Stimulated activated CD4-positive, alpha-beta T cell treated with anti-CD3 and anti-CD28 coated beads, Interleukin-1b, Interleukin-23, amount 100 ng/mL, for 48 hours (primary cell): ENCODE data around the gene ORC4.
"Not testable (repeated sequence)": the region's sequence is repeated elsewhere in the genome, so short reads cannot be mapped to it uniquely, and the experiment has no call there.

Experiments
- DNase-seq: peaks from one replicate; pipeline ENCODE4 v3.0.0-alpha.2; 2020

Gene ORC4

DNA sequence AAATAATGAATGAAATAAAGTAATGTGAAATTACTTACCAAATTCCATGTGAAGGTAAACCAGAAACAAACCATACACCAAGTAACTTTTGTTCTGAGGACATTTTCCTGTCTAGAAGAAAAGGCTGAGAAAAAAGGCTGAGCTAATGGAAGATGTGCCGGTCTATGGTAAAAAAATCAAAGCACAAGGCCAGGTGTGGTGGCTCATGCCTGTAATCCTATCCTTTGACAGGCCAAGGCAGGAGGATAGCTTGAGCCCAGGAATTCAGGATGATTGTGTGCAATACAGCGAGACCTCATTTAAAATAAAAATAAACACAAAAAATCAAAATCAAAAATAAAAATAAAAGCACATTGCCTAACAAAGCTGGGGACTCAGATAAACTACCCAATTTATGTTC lies 6.7 kb downstream of the ORC4 start:
- DNase-seq: no peak

DNA sequence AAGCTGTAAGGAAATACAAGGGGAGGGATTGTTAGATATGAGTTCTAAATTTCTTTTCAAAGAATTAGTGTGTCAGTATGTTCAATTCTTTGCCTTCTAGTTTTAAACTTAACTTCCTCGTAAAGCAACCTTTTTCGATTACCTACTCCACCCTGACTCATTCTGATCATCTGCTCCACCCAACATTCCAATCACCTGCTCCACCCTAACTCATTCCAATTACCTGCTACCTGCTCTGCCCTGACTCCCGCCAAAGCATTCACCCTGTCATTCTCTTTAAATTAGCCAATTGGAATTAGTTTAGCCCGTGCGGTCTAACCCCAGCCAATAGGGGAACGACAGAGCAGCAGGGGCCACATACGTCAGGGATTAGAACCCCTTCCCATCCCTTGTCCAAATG lies 12.1 kb downstream of the ORC4 start:
- DNase-seq: not testable (repeated sequence)

DNA sequence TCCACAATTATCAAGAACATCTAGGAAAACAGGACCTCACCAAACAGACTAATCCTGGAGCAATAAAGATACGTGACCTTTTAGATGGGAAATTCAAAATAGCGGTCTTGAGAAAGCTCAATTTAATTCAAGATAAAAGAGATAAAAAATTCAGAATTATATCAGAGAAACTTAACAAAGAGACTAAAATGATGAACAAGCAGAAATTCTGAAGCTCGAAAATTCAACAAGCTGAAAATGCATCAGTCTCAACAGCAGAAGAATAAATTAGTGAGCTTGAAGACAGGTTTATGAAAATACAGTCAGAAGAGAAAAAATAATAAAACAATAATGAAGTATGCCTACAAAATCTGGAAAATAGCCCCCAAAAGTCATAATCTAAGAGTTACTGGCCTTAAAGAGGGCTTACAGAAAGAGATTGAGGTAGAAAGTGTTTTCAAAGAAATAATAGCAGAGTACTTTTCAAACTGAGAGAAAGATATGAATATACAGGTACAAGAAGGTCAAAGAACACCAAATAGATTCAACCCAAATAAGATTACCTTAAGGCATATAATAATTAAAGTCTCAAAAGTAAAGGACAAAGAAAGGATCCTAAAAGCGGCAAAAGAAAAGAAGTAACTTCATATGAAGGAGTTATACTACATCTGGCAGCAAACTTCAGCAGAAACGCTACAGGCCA lies 13.2 kb downstream of the ORC4 start:
- no peak for DNase-seq

DNA sequence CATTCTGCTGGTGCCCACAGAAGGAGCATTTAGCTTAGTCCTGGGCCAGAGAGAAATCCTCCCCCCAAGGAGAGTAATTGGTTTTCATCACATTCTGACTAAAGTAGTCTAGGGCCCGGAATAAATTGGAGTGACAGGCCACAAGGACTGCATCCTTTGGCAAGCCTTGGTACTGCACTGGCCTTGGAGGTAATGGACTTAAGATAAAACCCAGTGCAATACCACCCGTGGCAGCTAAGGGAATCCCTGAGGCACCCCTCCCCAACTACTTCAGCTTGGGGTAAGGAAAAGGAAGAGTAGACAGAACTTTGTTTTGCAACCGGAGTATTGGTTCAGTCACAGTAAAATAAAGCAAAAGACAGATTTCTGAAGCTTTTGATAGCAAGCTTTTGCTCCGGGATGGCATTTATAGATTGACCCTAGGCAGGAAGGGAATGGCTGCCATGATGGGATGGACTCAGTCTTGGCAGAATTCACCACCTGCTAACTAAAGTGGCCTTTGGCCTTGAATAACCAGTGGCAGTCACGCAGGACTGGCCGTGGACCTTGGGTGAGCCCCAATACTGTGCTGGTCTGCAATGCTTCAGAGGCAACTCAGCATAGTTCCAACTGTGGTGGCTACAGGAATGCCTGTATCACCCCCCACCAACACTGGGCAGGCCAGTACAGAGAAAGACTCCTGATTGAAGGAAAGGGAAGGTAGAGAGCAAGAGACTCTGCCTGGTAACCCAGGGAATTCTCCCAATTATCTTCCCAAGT lies 14.1 kb downstream of the ORC4 start:
- no peak for DNase-seq

DNA sequence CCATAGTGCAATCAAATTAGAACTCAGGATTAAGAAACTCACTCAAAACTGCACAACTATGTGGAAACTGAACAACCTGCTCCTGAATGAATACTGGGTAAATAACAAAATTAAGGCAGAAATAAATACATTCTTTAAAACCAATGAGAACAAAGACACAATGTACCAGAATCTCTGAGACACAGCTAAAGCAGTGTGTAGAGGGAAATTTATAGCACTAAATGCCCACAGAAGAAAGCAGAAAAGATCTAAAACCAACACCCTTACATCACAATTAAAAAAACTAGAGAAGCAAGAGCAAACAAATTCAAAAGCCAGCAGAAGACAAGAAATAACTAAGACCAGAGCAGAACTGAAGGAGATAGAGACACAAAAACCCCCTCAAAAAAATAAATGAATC lies 18.1 kb downstream of the ORC4 start:
- not testable (repeated sequence) for DNase-seq

DNA sequence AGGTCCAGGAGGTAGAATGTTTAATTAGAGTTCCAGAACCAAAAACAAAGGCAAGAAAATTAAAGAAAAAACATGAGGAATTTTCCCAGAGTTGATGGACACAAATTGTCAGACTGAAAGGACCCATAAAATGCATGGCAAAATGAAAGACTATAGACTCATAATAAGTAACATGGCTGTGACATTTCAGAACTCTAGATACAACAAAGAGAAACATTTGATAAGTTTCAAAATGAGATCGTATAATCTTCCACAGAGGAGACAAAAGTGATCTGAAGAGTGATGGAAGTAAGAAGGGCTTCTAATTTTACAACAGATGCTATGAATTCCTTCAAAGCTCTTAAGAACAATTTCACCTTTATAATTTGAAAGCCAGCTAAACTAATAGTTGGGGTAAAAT lies 20.4 kb downstream of the ORC4 start:
- DNase-seq: no peak

DNA sequence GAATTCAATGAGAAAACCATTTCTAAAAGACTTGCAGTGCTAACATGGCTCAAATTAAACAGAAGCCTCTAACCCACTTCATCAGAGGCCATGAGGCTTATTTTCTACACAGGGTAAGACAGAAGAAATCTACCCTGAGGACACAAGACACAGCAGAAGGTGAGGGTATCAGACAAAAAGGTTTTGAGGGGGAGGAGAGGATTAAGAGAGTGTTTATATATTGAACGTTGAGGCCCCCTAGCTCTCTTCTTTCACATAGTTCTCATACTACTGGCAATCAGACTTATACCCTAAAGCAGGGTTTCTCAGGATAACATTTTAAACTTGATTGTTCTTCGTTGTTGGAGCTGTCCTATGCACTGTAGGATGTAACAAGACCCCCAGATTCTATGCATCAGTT lies 21.4 kb downstream of the ORC4 start:
- DNase-seq: no peak

DNA sequence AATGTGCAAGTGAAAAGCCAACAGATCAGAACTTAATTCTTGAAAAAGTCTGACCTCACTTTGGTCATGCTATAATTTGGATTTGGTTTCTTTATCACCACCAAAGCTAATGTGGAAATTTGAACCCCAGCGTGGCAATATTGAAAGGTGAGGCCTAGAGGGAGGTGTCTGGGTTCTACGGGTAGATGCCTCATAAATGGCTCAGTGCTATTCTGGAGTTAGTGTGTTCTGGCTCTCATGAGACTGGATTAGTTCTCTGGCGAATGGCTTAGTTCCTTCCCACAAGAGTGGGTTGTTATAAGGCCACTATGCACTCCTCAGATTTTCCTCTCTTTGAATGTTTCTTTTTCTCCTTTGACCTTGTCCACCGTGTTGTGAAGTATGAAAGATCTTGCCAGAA lies 22.3 kb downstream of the ORC4 start:
- DNase-seq: no peak

DNA sequence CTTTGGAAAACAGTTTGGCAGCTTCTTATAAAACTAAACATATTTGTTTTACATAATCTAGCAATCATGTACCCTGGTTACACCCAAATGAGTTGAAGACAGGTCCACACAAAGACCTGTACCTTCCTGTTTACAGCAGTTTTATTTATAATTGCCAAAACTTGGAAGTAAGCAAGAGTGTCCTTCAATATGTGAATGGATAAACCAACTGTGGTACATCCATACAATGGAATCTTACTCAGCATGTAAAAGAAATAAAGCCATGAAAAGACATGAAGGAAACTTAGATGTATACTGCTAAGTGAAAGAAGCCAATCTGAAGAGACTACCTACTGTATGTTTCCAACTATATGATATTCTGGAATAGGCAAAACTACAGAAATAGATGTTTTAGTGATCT lies 23.7 kb downstream of the ORC4 start:
- DNase-seq: no peak

DNA sequence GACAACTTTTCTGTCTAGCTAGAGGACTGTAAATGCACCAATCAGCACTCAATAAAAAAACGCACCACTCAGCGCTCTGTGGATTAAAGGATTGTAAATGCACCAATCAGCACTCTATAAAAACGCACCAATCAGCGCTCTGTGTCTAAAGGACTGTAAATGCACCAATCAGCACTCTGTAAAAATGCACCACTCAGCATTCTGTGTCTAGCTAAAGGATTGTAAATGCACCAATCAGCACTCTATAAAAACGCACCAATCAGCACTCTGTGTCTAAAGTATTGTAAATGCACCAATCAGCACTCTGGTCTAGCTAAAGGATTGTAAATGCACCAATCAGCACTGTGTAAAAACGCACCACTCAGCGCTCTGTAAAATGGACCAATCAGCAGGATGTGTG lies 25.6 kb downstream of the ORC4 start:
- not testable (repeated sequence) for DNase-seq

DNA sequence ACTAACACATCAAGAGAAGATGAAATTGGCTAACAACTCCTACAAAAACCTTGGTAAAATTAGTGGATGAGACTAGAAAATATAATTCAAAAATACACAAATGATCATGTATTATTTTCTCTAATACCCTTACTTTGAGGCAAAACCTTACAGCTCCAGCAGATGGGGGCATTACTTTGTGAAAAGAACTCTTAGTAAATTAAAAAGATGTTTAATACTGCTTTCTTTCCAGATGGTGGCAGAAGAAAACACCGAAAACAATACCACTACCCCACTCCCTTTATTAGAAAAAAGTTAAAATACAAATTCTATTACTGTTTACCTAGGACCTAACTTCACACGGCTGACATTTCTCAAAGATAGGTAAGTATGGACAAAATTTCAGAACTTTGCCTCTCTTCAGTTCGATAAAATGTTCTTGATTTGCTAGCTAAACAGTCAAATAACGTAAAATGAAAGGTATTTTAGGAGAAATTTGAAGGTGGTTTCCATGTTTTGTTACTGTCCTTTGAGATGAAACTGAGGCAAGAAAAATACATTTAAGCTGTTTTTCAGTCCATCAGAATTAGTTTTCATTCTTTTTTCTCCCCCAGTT lies 30.6 kb downstream of the ORC4 start:
- no peak for DNase-seq

DNA sequence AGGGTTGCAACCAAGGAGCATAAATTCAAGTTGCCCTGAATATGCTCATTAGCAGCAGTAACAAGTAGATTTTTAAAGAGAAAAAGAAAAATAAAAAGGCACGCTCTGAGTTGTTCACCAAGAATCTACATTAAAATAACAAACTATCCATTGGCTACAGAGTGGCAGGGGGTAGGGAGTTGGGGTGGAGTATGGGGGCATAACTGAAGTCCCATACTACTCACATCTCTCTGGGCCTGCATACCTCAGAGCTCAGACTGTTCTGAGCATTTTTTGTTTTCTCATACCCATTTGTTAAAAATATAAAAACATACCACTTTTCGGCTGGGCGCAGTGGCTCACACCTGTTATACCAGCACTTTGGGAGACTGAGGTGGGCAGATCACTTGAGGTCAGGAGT lies 31.4 kb downstream of the ORC4 start:
- no peak for DNase-seq

DNA sequence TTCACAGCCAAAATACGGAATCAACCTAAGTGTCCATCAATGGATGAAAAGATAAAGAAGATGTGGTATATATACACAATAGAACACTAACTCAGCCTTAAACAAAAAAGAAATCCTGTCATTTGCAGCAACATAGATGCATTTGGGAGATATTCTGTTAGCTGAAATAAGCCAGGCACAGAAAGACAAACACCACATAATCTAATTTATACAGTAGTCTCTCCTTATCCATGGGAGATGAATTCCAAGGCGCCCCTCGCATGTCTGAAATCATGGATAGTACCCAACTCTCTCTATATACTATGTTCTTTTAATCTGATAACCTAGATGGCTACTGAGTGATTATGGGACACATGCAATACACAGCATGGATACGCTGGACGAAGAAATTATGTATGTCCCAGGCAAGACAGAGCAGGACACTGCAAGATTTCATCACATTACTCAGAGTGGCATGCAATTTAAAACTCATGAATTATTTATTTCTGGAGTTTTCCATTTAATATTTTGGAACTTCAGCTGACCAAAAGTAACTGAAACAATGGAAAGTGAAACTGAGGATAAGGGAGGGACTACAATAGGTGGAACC lies 39.5 kb downstream of the ORC4 start:
- DNase-seq: no peak

DNA sequence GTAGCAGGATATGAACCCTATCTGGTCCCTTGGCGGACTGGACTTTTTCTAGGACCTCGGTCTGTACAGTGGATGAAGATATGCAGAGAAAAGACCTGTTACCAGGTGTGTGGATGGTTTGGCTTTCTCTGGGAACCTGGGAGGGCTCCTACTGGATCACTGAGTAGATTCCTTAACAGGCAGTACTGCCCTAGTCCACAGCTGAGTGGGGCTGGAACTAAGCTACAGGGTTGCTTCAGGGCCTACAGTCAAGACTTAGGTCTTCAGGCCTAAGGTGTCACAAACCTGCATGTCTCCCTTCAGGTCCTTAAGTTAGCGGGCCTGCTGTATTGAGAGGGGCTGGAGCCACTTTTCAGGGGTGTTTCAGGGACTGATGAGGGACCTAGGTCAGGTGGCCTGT lies 42.9 kb downstream of the ORC4 start:
- no peak for DNase-seq

DNA sequence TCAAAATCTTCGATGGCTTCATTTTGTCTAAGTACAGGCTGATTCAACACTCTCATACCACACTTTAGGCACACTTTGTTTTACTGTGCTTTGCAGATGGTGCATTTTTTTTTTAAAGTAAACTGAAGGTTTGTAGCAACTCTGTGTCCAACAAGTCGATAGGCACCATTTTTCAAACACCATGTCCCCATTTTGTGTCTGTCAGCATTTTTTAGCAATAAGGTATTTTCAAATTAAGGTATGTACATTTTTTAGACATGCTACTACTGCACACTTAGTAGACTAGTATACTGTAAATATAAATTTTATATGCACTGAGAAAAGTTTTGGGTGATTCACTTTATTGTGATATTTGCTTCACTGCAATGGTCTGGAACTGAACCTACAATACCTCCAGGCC lies 44.4 kb downstream of the ORC4 start:
- no peak for DNase-seq

DNA sequence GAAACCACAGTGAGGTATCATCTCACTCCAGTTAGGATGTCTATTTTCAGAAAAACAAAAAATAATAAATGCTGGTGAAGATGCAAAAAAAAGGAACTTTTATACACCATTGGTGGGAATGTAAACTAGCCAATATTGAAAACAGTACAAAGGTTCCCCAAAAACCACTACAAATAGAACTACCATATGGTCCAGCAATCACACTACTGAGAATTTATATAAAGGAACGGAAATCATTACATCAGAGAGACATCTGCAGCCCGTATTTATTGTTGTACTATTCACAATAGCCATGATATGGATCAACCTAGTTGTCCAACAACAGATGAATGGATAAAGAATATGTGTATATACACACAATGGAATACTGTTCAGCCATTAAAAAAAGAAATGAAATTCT lies 52.0 kb downstream of the ORC4 start:
- DNase-seq: no peak

DNA sequence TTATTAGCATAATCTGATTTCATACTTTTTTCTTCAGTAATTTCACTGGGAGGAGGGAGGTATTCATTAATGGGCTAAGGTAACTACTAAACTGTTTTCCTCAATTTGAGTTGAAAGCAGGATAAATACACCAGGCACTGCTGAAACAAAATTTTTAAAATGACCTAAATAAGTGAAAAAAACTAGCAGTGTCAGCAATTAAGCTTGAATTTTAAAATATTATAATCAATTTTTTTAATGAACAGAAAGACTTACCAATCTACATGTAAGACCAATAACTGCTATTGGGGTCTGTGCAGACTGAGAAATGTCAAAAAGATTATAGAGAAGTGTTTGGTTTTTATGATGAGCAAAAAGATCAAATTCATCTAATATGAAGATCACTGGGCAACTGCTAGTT lies 68.4 kb downstream of the ORC4 start:
- DNase-seq: no peak

DNA sequence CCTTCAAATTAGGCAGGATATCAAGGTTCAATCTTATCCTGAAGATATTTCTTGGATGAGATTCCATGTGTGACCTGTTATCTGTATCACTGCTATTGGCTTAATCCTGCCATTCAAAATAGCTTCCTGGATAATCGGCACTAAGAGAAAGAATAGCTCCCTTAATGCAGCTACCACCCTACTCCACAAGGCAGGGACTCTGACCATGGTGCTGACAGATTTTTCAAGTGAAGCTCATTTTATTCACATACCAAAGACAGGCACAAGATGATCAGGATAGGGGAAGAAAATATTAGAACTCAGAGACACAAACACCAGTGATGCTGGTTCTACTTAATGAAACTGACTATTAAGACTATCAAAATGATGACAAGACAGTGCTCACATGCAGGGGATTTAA lies 74.9 kb downstream of the ORC4 start:
- DNase-seq: no peak

DNA sequence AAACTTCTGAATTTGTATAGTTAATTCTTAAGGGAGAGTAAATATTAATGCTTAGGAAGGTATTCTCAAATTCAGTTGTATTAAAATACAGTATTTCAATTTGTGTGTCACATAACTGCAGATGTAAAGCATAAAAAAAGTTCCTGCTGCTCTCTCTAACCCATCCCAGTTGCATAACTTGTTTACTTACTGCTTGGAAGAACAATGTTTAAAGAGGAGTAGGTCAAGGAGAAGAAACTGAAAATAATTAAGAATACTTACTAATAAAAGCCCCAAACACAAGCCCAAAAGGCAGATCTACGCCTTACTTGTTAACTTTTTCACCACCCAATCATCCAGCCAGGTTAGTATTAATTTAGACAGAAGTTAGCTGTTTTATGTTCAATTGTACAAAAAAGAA lies 81.2 kb downstream of the ORC4 start:
- DNase-seq: no peak

DNA sequence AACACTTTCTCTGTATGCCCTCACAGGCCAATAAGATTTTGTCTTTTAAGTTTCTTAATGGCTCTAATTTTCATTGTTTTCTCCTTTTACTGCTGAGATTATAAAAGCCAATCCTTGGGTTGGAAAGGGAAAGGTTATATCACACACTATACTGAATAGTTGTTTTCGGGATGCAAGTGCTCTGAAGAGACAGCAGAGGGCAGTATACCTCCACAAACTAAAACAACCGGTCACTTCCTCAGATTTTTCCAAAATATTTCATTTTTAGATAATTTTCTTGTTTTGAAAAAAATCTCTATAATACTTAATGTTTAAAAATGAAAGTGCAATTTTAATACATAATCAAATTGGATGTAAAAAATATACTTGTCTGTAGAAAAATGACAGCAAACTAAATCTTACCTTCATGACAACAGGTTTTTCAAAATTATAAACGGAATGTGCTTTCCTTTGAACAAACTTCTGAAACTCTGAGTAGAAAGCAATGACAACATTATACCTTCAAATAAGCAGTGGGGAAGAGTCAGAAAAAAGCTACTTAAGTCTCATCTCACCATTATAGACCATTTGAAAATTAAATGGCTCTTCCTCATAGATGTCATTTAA lies 82.7 kb downstream of the ORC4 start:
- DNase-seq: no peak

DNA sequence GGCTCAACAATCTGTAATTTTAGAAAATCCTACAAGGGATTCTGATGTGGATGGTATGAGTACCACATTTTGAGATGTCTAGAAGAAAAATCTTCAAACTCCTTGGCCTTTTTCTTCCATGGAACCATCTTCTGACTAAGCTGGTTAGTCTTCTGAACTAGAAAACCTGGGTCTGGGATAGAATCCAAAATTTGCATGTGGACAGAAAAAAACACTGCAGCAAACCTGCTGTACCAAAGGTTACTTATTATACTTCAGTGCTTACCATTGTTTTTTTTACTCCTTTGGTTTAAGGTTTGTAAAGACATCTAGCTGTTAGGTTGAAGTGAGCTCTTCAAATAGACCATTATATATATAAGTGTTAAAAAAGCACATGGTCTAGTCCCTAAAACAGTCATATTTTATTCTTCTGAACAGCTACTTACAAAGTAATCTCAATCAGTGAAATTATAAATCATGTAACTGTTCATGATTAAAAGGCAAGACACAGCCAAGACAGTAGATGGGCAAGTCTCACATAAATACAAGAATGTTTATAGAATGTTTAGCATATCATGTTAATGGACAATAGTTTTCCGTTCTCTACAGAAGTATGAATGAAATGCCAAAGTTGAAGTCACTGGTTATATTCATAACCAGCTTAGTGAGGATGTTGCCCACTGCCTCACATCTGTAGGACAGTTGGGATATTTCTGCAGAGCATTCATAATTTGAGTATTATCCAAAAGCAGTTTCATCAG lies 85.5 kb downstream of the ORC4 start:
- DNase-seq: no peak

DNA sequence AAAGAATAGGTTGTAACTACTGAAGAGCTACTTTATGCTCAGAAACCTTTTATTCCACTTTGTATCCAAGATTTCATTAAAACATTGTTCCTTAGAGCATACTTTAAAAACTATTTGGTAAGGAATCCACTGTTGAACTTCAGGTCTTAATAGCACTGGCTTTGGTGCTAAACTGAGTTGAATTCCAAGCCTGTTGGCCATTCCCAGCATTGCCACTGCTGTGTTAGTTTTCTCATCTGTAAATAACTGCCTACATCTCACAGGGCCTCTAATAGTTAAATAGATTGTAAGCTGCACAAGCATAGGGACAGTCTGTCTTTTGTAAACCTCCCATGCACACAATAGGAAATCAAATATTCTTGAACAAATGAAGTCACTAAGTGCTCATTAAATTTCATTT lies 86.6 kb downstream of the ORC4 start:
- DNase-seq: no peak

DNA sequence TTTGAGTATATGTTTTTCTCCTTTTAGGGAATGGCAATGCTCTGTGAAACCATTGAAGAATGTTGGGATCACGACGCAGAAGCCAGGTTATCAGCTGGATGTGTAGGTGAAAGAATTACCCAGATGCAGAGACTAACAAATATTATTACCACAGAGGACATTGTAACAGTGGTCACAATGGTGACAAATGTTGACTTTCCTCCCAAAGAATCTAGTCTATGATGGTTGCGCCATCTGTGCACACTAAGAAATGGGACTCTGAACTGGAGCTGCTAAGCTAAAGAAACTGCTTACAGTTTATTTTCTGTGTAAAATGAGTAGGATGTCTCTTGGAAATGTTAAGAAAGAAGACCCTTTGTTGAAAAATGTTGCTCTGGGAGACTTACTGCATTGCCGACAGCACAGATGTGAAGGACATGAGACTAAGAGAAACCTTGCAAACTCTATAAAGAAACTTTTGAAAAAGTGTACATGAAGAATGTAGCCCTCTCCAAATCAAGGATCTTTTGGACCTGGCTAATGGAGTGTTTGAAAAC lies 93.4 kb downstream of the ORC4 start:
- no peak for DNase-seq
